K562 (cell line): Measurements from ENCODE around the gene AHCYL1. TPM values are rescaled to one million over a fixed set of nuclear protein-coding genes. Genes with fewer than 3 reads are reported as not detected.
A peak's percentile ranks its signal among the peaks of the same experiment; 100 is the strongest.

Experiments used
- BRD4 ChIP-seq: fragments of 200-600 bp; sonication (generic); IDR thresholded peaks from 2 replicates; pipeline ENCODE4 v1.6.1; 2017; ENCODE audit warnings: inconsistent platforms
- CBX5 ChIP-seq: IDR thresholded peaks from 2 replicates; pipeline ENCODE4 v1.6.1; 2014; ENCODE audit warnings: low read depth, borderline replicate concordance
- FIP1L1 ChIP-seq: fragments of 200-400 bp; formaldehyde crosslinking; IDR thresholded peaks from 2 replicates; pipeline ENCODE4 v1.6.1; 2018; ENCODE audit warnings: mild to moderate bottlenecking, low read depth, low read length; ENCODE audit not compliant: poor library complexity, severe bottlenecking
- RFX5 ChIP-seq: IDR thresholded peaks from 2 replicates; pipeline ENCODE4 v1.6.1; 2011; ENCODE audit warnings: low read depth, mild to moderate bottlenecking, improper control_type of control experiment, low read length
- TEAD1 ChIP-seq, 2 experiments: fragments of 450-650 bp in 1 of 2; sonication (generic) in 1 of 2; formaldehyde crosslinking; IDR thresholded peaks; 2 replicates each; pipeline versions ENCODE4 v1.4.0 to v1.8.0; 2020 to 2022; ENCODE audit warnings: mild to moderate bottlenecking in 2 of 2, missing genetic modification reagents in 1 of 2
- ZNF583 ChIP-seq: fragments of 250-450 bp; sonication (Bioruptor Pico); IDR thresholded peaks from 2 replicates; pipeline ENCODE4 v1.4.0; 2020
- polyA plus RNA-seq, 8 experiments: library from polyadenylated mRNA; depleted of rRNA in 4 of 8; stranded (reverse) in 5 of 8; unstranded in 3 of 8; fragments of >200 nt; fragmentation: Nextera tagmentation in 2 of 8; fragmentation: Illumina TruSeq in 1 of 8; extraction: Ambion mirVana in 2 of 8; extraction: Trizol in 1 of 8; gene quantifications; 2 replicates each; pipeline versions ENCODE4 v1.2.1 to v1.2.3, GENCODE V29; 2011 to 2014; ENCODE audit warnings: inconsistent platforms in 1 of 8, missing spikeins in 1 of 8
- total RNA-seq, 7 experiments: library from RNA; depleted of rRNA in 6 of 7; stranded (reverse); fragments of >200 nt in 6 of 7; fragmentation: Illumina TruSeq in 2 of 7; extraction: Trizol in 2 of 7; gene quantifications; 2 replicates each; pipeline versions ENCODE4 v1.2.1 to v1.2.3, GENCODE V29; 2011 to 2021; ENCODE audit warnings: low replicate concordance in 1 of 7
- TF ChIP-seq, protein P1 (sequence below): fragments of 450-650 bp; formaldehyde crosslinking; IDR thresholded peaks from 2 replicates; pipeline ENCODE4 v1.4.0; 2020; ENCODE audit warnings: mild to moderate bottlenecking, mixed read lengths
- TF ChIP-seq, protein P2 (sequence below): fragments of 150-350 bp; conservative IDR thresholded peaks from 2 replicates; pipeline ENCODE4 v1.6.1; 2014; ENCODE audit warnings: low read length
- TF ChIP-seq, protein P3 (sequence below): sonication (generic); formaldehyde crosslinking; IDR thresholded peaks from 2 replicates; pipeline ENCODE4 v1.8.1; 2023; ENCODE audit warnings: missing genetic modification reagents, mild to moderate bottlenecking, borderline replicate concordance
- TF ChIP-seq, protein P4 (sequence below): sonication (generic); formaldehyde crosslinking; IDR thresholded peaks from 2 replicates; pipeline ENCODE4 v1.5.0; 2020; ENCODE audit warnings: missing genetic modification reagents
- TF ChIP-seq, protein P5 (sequence below): fragments of 250-450 bp; sonication (Bioruptor Pico); IDR thresholded peaks from 2 replicates; pipeline ENCODE4 v1.4.0; 2020; ENCODE audit warnings: mild to moderate bottlenecking

AHCYL1 gene
- total and polyA plus RNA-seq, 9 of the 15 experiments (the other 6 are each of a cell fraction or from before 2014, with no cell fraction given), result 27.3 to 118 (median 44.5) TPM

DNA sequence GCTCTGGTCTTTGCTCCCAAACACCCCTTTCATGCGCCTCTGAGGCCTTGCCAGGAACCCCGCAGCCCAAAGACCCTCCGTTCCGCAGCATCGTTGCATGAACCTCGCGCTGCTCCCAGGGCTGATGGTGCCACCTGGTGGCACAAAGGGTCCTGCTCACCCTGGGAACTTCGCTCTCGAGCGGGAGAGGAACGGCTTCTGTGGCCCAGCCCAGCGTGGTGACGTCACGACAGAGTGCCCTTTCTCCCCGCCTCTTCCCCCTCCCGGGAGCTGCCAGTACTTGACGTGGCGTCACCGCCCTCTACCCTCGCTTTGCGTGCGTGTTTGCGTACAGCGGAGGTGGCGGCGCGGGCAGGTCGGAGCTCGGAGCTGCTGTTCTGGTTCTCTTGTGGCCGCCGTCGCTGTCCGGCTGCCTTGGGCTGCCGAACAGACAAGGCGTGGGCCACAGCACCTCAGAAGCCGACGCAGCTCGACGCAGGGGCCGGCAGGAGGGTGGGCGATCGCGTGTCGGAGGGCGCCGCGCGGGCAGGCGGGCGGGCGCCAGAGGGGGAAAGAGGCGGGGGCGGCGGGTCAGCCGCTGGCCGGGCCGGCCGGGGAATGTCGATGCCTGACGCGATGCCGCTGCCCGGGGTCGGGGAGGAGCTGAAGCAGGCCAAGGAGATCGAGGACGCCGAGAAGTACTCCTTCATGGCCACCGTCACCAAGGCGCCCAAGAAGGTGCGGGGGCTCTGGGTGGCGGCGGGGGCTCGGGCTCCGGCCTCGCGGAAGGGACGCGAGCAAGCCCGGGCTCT is at the start of gene AHCYL1 (continued):
- TF ChIP-seq BRD4 (no peak), CBX5 (peak; percentile 59), ZNF583 (CRISPR knock-in tag) (0 out of 2 replicates have a peak, but pooled peaks have one; percentile 12), TEAD1 (CRISPR knock-in tag; IDR thresholded peaks at IDR 0.05) (peak in 1 of 2 experiments; percentile 74; a peak in 2 of 4 replicates), RFX5 (peak; percentile 81; the same call in 1 of the 2 replicates), FIP1L1 (peak; percentile 87)
- TF ChIP-seq, protein P1, sequence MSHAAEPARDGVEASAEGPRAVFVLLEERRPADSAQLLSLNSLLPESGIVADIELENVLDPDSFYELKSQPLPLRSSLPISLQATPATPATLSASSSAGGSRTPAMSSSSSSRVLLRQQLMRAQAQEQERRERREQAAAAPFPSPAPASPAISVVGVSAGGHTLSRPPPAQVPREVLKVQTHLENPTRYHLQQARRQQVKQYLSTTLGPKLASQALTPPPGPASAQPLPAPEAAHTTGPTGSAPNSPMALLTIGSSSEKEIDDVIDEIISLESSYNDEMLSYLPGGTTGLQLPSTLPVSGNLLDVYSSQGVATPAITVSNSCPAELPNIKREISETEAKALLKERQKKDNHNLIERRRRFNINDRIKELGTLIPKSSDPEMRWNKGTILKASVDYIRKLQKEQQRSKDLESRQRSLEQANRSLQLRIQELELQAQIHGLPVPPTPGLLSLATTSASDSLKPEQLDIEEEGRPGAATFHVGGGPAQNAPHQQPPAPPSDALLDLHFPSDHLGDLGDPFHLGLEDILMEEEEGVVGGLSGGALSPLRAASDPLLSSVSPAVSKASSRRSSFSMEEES (CRISPR knock-in tag), result 0 out of 2 replicates have a peak, but pooled peaks have one; percentile 11
- TF ChIP-seq, protein P2, sequence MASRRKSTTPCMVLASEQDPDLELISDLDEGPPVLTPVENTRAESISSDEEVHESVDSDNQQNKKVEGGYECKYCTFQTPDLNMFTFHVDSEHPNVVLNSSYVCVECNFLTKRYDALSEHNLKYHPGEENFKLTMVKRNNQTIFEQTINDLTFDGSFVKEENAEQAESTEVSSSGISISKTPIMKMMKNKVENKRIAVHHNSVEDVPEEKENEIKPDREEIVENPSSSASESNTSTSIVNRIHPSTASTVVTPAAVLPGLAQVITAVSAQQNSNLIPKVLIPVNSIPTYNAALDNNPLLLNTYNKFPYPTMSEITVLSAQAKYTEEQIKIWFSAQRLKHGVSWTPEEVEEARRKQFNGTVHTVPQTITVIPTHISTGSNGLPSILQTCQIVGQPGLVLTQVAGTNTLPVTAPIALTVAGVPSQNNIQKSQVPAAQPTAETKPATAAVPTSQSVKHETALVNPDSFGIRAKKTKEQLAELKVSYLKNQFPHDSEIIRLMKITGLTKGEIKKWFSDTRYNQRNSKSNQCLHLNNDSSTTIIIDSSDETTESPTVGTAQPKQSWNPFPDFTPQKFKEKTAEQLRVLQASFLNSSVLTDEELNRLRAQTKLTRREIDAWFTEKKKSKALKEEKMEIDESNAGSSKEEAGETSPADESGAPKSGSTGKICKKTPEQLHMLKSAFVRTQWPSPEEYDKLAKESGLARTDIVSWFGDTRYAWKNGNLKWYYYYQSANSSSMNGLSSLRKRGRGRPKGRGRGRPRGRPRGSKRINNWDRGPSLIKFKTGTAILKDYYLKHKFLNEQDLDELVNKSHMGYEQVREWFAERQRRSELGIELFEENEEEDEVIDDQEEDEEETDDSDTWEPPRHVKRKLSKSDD, result 0 out of 2 replicates have a peak, but pooled peaks have one; percentile 58
- TF ChIP-seq, protein P3, sequence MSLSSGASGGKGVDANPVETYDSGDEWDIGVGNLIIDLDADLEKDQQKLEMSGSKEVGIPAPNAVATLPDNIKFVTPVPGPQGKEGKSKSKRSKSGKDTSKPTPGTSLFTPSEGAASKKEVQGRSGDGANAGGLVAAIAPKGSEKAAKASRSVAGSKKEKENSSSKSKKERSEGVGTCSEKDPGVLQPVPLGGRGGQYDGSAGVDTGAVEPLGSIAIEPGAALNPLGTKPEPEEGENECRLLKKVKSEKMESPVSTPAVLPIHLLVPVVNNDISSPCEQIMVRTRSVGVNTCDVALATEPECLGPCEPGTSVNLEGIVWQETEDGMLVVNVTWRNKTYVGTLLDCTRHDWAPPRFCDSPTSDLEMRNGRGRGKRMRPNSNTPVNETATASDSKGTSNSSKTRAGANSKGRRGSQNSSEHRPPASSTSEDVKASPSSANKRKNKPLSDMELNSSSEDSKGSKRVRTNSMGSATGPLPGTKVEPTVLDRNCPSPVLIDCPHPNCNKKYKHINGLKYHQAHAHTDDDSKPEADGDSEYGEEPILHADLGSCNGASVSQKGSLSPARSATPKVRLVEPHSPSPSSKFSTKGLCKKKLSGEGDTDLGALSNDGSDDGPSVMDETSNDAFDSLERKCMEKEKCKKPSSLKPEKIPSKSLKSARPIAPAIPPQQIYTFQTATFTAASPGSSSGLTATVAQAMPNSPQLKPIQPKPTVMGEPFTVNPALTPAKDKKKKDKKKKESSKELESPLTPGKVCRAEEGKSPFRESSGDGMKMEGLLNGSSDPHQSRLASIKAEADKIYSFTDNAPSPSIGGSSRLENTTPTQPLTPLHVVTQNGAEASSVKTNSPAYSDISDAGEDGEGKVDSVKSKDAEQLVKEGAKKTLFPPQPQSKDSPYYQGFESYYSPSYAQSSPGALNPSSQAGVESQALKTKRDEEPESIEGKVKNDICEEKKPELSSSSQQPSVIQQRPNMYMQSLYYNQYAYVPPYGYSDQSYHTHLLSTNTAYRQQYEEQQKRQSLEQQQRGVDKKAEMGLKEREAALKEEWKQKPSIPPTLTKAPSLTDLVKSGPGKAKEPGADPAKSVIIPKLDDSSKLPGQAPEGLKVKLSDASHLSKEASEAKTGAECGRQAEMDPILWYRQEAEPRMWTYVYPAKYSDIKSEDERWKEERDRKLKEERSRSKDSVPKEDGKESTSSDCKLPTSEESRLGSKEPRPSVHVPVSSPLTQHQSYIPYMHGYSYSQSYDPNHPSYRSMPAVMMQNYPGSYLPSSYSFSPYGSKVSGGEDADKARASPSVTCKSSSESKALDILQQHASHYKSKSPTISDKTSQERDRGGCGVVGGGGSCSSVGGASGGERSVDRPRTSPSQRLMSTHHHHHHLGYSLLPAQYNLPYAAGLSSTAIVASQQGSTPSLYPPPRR, result 0 out of 2 replicates have a peak, but pooled peaks have one; percentile 69
- TF ChIP-seq, protein P4, sequence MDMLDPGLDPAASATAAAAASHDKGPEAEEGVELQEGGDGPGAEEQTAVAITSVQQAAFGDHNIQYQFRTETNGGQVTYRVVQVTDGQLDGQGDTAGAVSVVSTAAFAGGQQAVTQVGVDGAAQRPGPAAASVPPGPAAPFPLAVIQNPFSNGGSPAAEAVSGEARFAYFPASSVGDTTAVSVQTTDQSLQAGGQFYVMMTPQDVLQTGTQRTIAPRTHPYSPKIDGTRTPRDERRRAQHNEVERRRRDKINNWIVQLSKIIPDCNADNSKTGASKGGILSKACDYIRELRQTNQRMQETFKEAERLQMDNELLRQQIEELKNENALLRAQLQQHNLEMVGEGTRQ, result no peak
- TF ChIP-seq, protein P5, sequence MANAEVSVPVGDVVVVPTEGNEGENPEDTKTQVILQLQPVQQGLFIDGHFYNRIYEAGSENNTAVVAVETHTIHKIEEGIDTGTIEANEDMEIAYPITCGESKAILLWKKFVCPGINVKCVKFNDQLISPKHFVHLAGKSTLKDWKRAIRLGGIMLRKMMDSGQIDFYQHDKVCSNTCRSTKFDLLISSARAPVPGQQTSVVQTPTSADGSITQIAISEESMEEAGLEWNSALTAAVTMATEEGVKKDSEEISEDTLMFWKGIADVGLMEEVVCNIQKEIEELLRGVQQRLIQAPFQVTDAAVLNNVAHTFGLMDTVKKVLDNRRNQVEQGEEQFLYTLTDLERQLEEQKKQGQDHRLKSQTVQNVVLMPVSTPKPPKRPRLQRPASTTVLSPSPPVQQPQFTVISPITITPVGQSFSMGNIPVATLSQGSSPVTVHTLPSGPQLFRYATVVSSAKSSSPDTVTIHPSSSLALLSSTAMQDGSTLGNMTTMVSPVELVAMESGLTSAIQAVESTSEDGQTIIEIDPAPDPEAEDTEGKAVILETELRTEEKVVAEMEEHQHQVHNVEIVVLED, result peak; percentile 100
